SK-N-MC (cell line): ENCODE data around the gene STX16.

Experiments used
- EZH2 ChIP-seq: fragments of 200-600 bp; sonication (generic); IDR thresholded peaks from one replicate; pipeline ENCODE4 v1.6.1; 2017; ENCODE audit warnings: antibody characterized with exemption
- POLR2AphosphoS5 ChIP-seq: IDR thresholded peaks from 2 replicates; pipeline ENCODE4 v1.6.1; 2012; ENCODE audit warnings: mild to moderate bottlenecking, low read depth, low read length, borderline replicate concordance

GRCh38 chr20:58694241-58695083 lies 43.4 kb downstream of the STX16 start:
- TF ChIP-seq EZH2: no peak
- no peak for TF ChIP-seq POLR2AphosphoS5
